NB4 (cell line): ENCODE measurements around the gene ZNF606.

ENCODE experiments used
- DNase-seq: peaks from one replicate; pipeline ENCODE4 v3.0.0; 2010; ENCODE audit warnings: low read depth
- H3K4me3 ChIP-seq: one replicate; pipeline ENCODE4 v1.5.1; 2011; ENCODE audit warnings: mild to moderate bottlenecking, low read depth, low read length, moderate library complexity
- CTCF ChIP-seq: IDR thresholded peaks from one replicate; pipeline ENCODE4 v1.5.1; 2012; ENCODE audit warnings: low read depth, low read length
- MAX ChIP-seq: IDR thresholded peaks from 2 replicates; pipeline ENCODE4 v1.6.1; 2011; ENCODE audit warnings: low read depth, low read length
- MYC ChIP-seq: IDR thresholded peaks from 2 replicates; pipeline ENCODE4 v1.6.1; 2011; ENCODE audit warnings: low read depth, low read length
- POLR2A ChIP-seq: IDR thresholded peaks from 2 replicates; pipeline ENCODE4 v1.6.1; 2011; ENCODE audit warnings: mild to moderate bottlenecking; ENCODE audit not compliant: insufficient read length; ENCODE audit errors: extremely low read depth

Gene ZNF606

GRCh38 chr19:57935731-57936130 is 66.9 kb downstream of the ZNF606 start:
- no peak for TF ChIP-seq CTCF
- TF ChIP-seq POLR2A, result no peak
- TF ChIP-seq MAX, result no peak
- no peak for TF ChIP-seq MYC
- no peak for DNase-seq
- H3K4me3 ChIP-seq, result no peak overlapping the region

GRCh38 chr19:57934820-57935665 is 67.6 kb downstream of the ZNF606 start, which contains the start of gene ZNF418:
Gene ZNF418 (minus strand): TSS chr19:57935402. CDS start chr19:57933822, 1,580 bp downstream.
- H3K4me3 ChIP-seq, result no peak within 1 kb of the TSS
- TF ChIP-seq MAX, result no peak
- no peak for TF ChIP-seq CTCF
- TF ChIP-seq POLR2A, result no peak
- TF ChIP-seq MYC, result no peak
- DNase-seq, result no peak

- no peak overlapping the region for H3K4me3 ChIP-seq
- DNase-seq, result no peak
- TF ChIP-seq POLR2A (no peak), MYC (no peak), CTCF (no peak), MAX (no peak)
Observed at GRCh38 chr19:57927587-57927986, 75.0 kb downstream of the ZNF606 start.
